ENCODE data around the gene HAT1.

The HAT1 gene, protein sequence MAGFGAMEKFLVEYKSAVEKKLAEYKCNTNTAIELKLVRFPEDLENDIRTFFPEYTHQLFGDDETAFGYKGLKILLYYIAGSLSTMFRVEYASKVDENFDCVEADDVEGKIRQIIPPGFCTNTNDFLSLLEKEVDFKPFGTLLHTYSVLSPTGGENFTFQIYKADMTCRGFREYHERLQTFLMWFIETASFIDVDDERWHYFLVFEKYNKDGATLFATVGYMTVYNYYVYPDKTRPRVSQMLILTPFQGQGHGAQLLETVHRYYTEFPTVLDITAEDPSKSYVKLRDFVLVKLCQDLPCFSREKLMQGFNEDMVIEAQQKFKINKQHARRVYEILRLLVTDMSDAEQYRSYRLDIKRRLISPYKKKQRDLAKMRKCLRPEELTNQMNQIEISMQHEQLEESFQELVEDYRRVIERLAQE

DNA sequence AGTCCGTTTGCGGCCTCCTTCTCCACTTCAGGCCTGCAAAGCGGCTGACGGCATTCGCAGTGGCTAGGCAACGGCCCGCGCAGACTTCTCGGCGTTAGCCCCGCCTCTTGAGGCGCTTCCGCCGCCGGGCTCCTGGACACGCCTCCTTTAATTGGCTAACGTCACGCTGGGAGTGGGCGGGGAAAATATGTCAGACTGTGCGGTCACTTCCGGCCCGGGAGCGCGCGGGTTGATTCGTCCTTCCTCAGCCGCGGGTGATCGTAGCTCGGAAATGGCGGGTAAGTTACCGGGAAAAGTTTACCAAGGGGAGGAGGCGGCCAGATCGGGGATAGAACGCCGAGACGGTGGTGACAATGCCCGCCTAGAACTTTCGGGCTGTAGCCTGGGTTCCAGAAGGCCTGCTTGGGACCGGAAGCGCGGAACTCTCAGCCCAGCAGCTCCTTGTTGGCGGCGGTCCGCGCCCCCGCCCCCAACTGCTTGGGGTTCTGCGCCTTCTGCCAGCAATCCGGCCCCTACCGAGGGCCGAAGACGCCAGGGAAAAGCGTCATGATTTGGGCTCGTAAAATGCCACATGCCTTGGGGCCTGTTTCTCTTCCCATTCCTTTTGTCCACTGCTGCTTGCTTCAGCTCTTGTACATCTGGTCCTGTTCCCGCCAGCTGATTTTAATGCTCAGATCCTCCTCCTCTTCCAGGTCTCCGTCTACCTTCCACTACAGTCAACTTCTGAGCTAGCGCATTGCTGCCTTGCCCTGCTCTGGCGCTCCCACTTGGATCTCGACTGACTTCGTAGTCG, at the start of gene HAT1:
Gene HAT1 (plus strand): TSS at position 232 of the 793 bp plus-strand sequence. CDS start 40 bp downstream, at position 272.
- no peaks in the 10 kb centered on the region for H3K27me3 ChIP-seq (ENCODE audit: control insufficient read depth, insufficient read depth, low read length)

DNA sequence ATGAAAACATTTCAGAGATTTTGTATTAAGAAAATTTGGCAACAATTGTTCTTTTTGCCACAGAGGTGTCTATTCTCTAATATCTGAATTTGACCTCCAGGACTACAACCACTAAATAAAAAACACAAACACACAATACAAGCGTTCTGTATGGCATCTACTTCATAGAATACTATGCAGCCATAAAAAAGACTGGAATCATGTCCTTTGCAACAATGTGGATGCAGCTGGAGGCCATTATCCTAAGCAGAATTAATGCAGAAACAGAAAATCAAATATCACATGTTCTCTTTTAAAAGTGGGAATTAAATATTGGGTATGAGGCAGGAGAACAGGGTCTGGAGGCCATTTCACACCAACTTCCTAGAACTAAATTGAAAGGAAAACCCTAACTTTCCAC, 47.7 kb upstream of the HAT1 start:
- Histone ChIP-seq H3K4me3 (ENCODE audit: low read depth, low read length) (no peak overlapping the region), H3K36me3 (ENCODE audit: control insufficient read depth, insufficient read depth, low read length) (no peaks in the 10 kb centered on the region), H3K9me3 (ENCODE audit: control insufficient read depth, insufficient read depth, low read length) (no peaks in the 10 kb centered on the region), H3K4me1 (ENCODE audit: control insufficient read depth, insufficient read depth, low read length) (no peaks in the 10 kb centered on the region), H3K9ac (ENCODE audit: low read depth, low read length) (no peak overlapping the region), H3K27me3 (ENCODE audit: control insufficient read depth, insufficient read depth, low read length) (no peaks in the 10 kb centered on the region)

More for the DNA sequence above, at the start of gene HAT1:
- Histone ChIP-seq H3K9me3 (ENCODE audit: control insufficient read depth, insufficient read depth, low read length) (no peaks in the 10 kb centered on the region), H3K9ac (ENCODE audit: low read depth, low read length) (peak within 1 kb of the TSS; percentile 92), H3K36me3 (ENCODE audit: control insufficient read depth, insufficient read depth, low read length) (no peaks in the 10 kb centered on the region), H3K4me3 (ENCODE audit: low read depth, low read length) (peak within 1 kb of the TSS; percentile 99), H3K4me1 (ENCODE audit: control insufficient read depth, insufficient read depth, low read length) (peaks cover 2% of the 10 kb centered on the region)

DNA sequence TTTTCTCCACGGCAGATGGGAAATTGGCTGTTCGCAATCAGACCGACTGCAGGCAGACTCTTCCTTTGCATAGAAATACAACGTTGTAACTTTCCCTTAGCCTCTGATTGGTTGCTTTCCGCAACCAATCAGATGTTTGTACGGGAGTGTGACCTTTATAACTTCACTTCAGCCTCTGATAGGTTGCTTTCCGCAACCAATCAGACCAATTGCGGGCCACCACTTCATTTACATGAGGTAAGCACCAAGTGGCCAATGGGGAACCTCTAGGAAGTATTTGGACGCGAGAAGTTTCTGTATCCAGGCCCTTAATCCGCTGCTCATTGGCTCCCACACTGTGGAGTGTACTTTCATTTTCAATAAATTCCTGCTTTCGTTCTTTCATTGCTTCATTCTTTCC, 47.3 kb upstream of the HAT1 start:
- Histone ChIP-seq H3K27me3 (ENCODE audit: control insufficient read depth, insufficient read depth, low read length) (no peaks in the 10 kb centered on the region), H3K4me1 (ENCODE audit: control insufficient read depth, insufficient read depth, low read length) (no peaks in the 10 kb centered on the region), H3K9me3 (ENCODE audit: control insufficient read depth, insufficient read depth, low read length) (no peaks in the 10 kb centered on the region), H3K9ac (ENCODE audit: low read depth, low read length) (no peak overlapping the region), H3K36me3 (ENCODE audit: control insufficient read depth, insufficient read depth, low read length) (no peaks in the 10 kb centered on the region), H3K4me3 (ENCODE audit: low read depth, low read length) (no peak overlapping the region)

DNA sequence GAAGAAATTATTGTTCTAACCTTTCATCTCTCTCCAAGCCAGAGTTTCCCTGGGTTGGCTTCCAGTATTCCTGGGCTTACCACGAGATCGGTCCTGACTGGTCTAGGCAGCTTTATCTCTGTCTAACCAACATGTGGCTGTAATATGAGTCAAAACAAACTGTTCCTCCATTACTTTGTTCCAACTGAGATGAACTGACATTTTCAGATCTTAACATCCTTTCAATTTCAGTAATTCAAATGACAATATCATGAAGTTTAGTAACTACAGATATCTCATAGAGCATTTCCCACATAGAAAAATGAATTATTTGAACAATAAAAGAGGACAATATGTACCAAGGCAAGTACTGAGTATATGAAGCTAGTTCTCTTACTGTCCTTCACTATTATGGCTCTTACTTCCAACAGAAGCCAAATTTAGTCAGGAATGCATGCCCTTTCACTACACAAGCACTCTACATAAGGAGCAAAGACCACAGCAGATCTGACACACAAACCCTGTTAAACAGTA, 43.7 kb upstream of the HAT1 start:
- Histone ChIP-seq H3K27me3 (ENCODE audit: control insufficient read depth, insufficient read depth, low read length) (no peaks in the 10 kb centered on the region), H3K4me3 (ENCODE audit: low read depth, low read length) (no peak overlapping the region), H3K9ac (ENCODE audit: low read depth, low read length) (no peak overlapping the region), H3K36me3 (ENCODE audit: control insufficient read depth, insufficient read depth, low read length) (no peaks in the 10 kb centered on the region), H3K9me3 (ENCODE audit: control insufficient read depth, insufficient read depth, low read length) (no peaks in the 10 kb centered on the region), H3K4me1 (ENCODE audit: control insufficient read depth, insufficient read depth, low read length) (no peaks in the 10 kb centered on the region)

DNA sequence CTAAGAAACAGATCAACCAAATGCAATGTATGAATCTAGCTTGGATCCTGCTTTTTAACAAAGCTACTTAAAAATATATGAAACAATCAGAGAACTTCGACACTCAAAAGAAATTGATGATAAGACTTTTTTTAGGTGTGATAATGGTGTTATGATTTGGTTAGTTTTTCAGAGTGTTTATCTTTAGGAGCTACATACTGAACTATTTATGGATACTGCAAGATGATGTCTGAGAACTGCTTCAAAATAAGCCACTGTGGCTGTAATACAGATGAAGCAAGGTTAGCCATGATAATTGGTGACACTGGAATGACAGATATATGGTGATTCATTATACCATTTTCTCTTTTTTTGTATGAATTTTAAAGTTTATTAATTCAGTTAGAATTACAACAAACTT, 42.4 kb upstream of the HAT1 start:
- Histone ChIP-seq H3K4me1 (ENCODE audit: control insufficient read depth, insufficient read depth, low read length) (no peaks in the 10 kb centered on the region), H3K9me3 (ENCODE audit: control insufficient read depth, insufficient read depth, low read length) (no peaks in the 10 kb centered on the region), H3K36me3 (ENCODE audit: control insufficient read depth, insufficient read depth, low read length) (no peaks in the 10 kb centered on the region), H3K9ac (ENCODE audit: low read depth, low read length) (no peak overlapping the region), H3K4me3 (ENCODE audit: low read depth, low read length) (no peak overlapping the region), H3K27me3 (ENCODE audit: control insufficient read depth, insufficient read depth, low read length) (no peaks in the 10 kb centered on the region)

DNA sequence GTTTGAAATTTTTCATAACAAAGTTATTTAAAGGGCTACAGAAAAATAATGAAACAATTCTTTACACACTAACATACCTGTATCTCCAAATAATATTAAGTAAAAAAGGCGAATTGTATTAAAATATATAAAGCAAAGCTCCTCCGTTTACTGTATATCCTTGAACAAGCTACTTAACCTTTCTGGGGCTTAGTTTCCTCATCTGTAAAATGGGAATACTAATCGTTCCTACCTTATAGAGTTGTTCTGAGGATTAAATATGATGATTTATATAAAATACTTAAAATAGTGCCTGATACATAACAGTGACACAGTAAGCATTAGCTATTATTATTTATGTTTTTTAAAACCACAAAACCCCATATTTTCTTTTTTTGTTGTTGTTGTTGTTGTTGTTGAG, 41.5 kb upstream of the HAT1 start:
- H3K4me3 ChIP-seq (ENCODE audit: low read depth, low read length) = no peak overlapping the region
- no peaks in the 10 kb centered on the region for H3K4me1 ChIP-seq (ENCODE audit: control insufficient read depth, insufficient read depth, low read length)
- no peaks in the 10 kb centered on the region for H3K27me3 ChIP-seq (ENCODE audit: control insufficient read depth, insufficient read depth, low read length)
- H3K9me3 ChIP-seq (ENCODE audit: control insufficient read depth, insufficient read depth, low read length) = no peaks in the 10 kb centered on the region
- H3K36me3 ChIP-seq (ENCODE audit: control insufficient read depth, insufficient read depth, low read length) = no peaks in the 10 kb centered on the region
- H3K9ac ChIP-seq (ENCODE audit: low read depth, low read length) = no peak overlapping the region

DNA sequence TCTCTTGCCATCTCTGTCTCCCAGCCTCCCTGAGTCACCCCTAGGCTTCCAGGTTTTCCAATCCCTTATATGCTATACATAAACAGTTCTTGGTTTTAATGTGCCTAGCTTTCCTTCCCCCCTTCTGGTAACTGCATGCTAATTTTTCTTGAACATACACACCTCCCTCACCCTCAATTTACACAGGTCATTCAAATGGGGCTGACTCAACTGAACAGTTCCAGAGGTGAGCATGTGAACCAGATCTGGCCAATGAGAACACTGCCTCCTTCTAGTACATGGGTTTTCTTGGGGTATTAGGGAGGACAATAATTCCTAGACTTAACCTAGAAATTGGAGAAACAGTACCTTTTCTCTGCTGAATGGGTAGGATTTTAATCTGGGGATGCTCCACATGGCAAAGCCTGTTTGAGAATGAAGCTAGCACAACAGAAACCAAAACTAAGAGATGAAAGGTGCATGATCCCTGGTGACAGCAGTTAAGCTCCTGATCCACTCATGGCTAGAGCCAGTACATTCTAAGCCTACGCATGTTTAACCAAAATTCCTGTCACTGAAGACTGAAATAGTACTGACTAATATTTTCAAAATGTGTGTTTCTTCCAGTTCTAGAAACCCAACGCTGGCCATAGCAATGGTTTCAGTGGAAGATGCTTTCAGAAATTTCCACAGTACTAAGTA, 40.0 kb upstream of the HAT1 start:
- no peaks in the 10 kb centered on the region for H3K9me3 ChIP-seq (ENCODE audit: control insufficient read depth, insufficient read depth, low read length)
- H3K4me1 ChIP-seq (ENCODE audit: control insufficient read depth, insufficient read depth, low read length) = no peaks in the 10 kb centered on the region
- no peak overlapping the region for H3K9ac ChIP-seq (ENCODE audit: low read depth, low read length)
- H3K4me3 ChIP-seq (ENCODE audit: low read depth, low read length) = no peak overlapping the region
- H3K36me3 ChIP-seq (ENCODE audit: control insufficient read depth, insufficient read depth, low read length) = no peaks in the 10 kb centered on the region
- H3K27me3 ChIP-seq (ENCODE audit: control insufficient read depth, insufficient read depth, low read length) = no peaks in the 10 kb centered on the region

DNA sequence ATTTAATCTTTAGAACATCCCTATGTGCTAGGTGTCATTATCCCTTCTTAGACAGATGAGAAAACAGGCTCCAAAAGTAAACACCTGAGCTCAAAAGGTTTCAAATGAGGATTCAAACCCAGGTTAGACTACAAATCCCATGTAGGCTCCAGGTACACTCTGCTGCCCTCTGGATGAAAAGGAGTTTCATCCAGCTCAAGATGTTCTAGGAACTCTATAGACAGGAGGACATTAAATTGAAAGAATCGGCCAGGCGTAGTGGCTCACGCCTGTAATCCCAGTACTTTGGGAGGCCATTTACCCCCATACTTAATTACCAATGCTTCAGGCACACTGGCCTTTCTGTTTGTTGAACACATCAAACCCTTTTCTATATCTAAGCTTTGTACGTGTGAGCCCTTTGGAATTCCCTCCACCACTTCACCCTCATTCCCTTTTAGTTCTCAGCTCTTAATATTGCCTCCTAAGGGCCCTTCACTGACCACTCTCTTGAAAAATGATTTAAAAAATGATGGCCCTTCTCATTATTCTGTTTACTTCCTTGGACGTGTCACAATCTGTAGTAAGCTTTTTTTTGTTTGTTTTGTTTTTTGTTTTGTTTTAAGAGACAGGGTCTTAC, 38.9 kb upstream of the HAT1 start:
- no peak overlapping the region for H3K9ac ChIP-seq (ENCODE audit: low read depth, low read length)
- no peaks in the 10 kb centered on the region for H3K36me3 ChIP-seq (ENCODE audit: control insufficient read depth, insufficient read depth, low read length)
- no peaks in the 10 kb centered on the region for H3K9me3 ChIP-seq (ENCODE audit: control insufficient read depth, insufficient read depth, low read length)
- no peaks in the 10 kb centered on the region for H3K27me3 ChIP-seq (ENCODE audit: control insufficient read depth, insufficient read depth, low read length)
- H3K4me3 ChIP-seq (ENCODE audit: low read depth, low read length) = no peak overlapping the region
- H3K4me1 ChIP-seq (ENCODE audit: control insufficient read depth, insufficient read depth, low read length) = no peaks in the 10 kb centered on the region

DNA sequence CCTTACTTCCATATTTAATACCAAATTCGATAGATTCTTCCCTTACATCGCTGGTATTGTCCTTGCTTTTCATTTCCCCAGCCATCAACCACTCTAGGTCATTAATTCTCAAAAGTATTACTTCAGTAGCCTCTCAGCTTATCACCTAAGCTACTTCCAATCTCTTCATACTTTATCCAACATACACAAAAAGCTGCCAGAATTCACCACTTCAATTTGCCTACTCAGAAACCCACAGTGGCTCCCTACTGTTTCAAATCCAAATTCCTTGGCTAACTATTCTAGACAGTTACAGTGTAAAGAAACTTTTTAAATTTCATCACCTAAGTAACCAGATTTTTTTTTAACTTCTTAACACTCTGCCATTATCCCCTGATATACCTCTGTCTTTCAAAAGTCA, 32.9 kb upstream of the HAT1 start:
- Histone ChIP-seq H3K9me3 (ENCODE audit: control insufficient read depth, insufficient read depth, low read length) (no peaks in the 10 kb centered on the region), H3K27me3 (ENCODE audit: control insufficient read depth, insufficient read depth, low read length) (no peaks in the 10 kb centered on the region), H3K36me3 (ENCODE audit: control insufficient read depth, insufficient read depth, low read length) (no peaks in the 10 kb centered on the region), H3K4me3 (ENCODE audit: low read depth, low read length) (no peak overlapping the region), H3K4me1 (ENCODE audit: control insufficient read depth, insufficient read depth, low read length) (peaks cover 5% of the 10 kb centered on the region), H3K9ac (ENCODE audit: low read depth, low read length) (no peak overlapping the region)

DNA sequence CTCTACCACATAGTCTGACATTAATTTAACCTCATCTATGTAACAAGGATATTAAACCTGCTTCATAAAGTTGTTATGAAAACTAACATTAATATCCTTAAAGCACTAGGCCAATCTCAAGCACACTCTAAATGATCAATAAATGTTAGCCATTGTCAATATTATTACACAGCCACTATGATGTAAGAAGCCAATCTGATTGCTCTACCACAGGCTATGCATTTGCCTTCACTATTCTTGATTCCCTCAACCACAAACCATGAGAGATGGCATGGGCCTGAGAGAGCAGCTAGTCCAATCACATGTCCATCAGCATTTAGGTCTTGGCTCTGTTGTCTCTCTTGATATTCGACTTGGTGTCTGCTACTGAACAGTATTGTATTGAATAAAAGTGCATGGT, 32.5 kb upstream of the HAT1 start:
- H3K36me3 ChIP-seq (ENCODE audit: control insufficient read depth, insufficient read depth, low read length) = no peaks in the 10 kb centered on the region
- no peak overlapping the region for H3K4me3 ChIP-seq (ENCODE audit: low read depth, low read length)
- H3K9ac ChIP-seq (ENCODE audit: low read depth, low read length) = no peak overlapping the region
- no peaks in the 10 kb centered on the region for H3K27me3 ChIP-seq (ENCODE audit: control insufficient read depth, insufficient read depth, low read length)
- no peaks in the 10 kb centered on the region for H3K9me3 ChIP-seq (ENCODE audit: control insufficient read depth, insufficient read depth, low read length)
- H3K4me1 ChIP-seq (ENCODE audit: control insufficient read depth, insufficient read depth, low read length) = peaks cover 9% of the 10 kb centered on the region

DNA sequence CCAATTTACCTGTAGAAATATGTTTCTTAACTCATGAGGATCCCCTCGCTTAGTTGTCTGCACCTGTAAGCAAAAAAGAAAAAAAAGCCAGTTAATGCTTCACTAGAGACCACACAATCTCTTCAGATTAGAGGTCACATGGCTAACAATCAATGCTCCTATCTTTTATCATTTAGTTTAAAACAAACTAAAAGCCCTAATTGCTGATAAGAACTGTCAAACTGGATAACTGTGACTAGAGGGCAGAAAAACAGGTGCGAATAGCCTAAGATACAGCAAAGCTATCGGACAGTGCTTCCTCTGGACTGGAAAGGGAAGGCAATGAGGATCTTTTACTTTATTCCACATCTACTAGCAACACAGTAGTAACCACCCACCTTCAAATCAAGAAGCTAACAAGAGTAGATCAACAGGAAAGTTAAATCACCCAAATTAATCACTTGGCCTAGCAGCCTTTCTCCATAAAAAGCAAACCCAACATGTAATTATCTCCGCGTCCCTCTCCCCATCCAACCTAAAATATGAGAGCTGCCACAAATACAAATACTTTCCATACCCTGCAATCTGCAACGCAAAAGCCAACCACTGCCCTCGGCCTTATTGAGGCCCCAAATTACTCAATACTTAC, 29.0 kb upstream of the HAT1 start:
- Histone ChIP-seq H3K9me3 (ENCODE audit: control insufficient read depth, insufficient read depth, low read length) (peaks cover 2% of the 10 kb centered on the region), H3K4me3 (ENCODE audit: low read depth, low read length) (peak overlapping the region; percentile 86), H3K4me1 (ENCODE audit: control insufficient read depth, insufficient read depth, low read length) (peaks cover 10% of the 10 kb centered on the region), H3K9ac (ENCODE audit: low read depth, low read length) (peak overlapping the region; percentile 57), H3K36me3 (ENCODE audit: control insufficient read depth, insufficient read depth, low read length) (no peaks in the 10 kb centered on the region), H3K27me3 (ENCODE audit: control insufficient read depth, insufficient read depth, low read length) (no peaks in the 10 kb centered on the region)
